ENCODE data around the gene CERS6. TPM values are rescaled to one million over a fixed set of nuclear protein-coding genes. Genes with fewer than 3 reads are reported as not detected.

CERS6 gene
- total RNA-seq, 1 experiment from 2014 or later, result 37.6 TPM

DNA sequence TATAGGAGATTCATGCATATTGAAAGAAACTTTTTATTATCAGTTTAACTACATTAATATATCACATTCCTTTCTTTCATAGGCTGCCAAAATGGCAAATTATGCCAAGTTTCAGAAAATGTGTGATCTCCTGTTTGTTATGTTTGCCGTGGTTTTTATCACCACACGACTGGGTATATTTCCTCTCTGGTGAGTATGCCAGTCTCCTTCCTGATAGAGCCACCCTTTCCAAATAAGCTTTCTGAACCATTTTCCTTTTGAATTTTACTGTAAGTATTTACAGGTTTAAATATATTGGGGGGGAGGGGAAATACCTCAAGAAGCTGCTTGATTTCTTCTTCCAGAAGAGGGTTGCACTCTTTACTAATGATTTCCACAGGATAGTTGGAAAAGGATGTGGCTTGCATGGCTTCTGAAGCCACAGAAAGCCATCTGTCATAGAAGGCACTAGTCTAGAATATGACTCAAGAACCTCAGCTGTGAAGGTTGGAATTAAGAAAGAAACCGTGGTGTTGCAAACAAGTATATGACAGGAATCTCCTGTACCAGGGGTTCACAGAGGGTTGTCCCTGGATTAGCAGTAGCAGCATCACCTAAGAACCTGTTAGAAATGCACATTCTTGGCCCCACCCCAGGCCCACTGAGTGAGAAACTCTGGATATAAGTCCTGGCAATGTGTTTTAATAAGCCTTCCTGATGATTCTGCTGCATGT is 261.9 kb downstream of the CERS6 start:
- Histone ChIP-seq H3K4me3 (no peak overlapping the region), H3K9me3 (replicated peaks) (no peaks in the 10 kb centered on the region), H3K27ac (no peak overlapping the region), H3K36me3 (peaks cover 13% of the 10 kb centered on the region), H3K4me1 (no peaks in the 10 kb centered on the region), H3K27me3 (no peaks in the 10 kb centered on the region)
- DNase-seq, result no peak

DNA sequence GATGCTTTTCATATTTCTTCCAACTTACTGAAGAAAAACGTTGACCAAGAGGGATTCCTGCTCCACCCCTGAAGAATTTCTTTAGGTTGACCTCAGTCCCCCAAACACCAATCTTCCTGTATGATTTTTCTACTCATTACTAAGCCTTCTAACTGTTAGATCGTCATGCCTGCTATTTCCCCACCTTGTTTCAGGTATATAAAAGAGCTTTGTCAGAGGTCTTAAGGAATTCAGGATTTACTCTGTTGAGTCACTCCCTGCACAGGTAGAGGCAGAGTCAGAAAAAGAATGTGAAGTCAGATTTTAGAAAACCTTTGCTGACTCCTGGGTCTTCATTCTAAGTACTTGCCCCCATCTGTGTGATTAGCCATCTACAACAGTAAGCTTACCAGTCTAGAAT is 262.6 kb downstream of the CERS6 start:
- no peaks in the 10 kb centered on the region for H3K27me3 ChIP-seq
- no peak overlapping the region for H3K4me3 ChIP-seq
- H3K36me3 ChIP-seq, result peaks cover 16% of the 10 kb centered on the region
- no peaks in the 10 kb centered on the region for H3K9me3 ChIP-seq (replicated peaks)
- H3K4me1 ChIP-seq, result no peaks in the 10 kb centered on the region
- no peak overlapping the region for H3K27ac ChIP-seq
- no peak for DNase-seq

DNA sequence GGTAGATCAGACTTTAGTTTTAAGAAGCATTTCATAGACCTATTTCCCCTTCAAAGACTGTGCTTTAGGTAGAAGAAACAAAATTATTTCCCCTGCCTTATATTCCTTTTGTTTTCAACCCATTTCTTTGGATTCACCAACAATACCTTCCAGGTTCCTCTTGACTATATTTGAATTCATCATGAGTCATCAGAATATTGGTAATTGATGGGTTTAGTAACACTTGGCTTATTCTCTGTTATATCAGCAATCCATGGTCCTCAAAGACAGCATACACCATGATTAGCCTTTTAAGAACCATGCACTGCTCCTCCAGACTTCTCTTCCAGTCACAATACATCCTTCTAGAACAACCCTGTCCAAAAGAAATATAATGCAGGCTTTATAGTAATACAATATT is 263.4 kb downstream of the CERS6 start:
- Histone ChIP-seq H3K4me3 (no peak overlapping the region), H3K27me3 (no peaks in the 10 kb centered on the region), H3K36me3 (peaks cover 16% of the 10 kb centered on the region), H3K4me1 (no peaks in the 10 kb centered on the region), H3K27ac (no peak overlapping the region), H3K9me3 (replicated peaks) (no peaks in the 10 kb centered on the region)
- DNase-seq, result no peak

DNA sequence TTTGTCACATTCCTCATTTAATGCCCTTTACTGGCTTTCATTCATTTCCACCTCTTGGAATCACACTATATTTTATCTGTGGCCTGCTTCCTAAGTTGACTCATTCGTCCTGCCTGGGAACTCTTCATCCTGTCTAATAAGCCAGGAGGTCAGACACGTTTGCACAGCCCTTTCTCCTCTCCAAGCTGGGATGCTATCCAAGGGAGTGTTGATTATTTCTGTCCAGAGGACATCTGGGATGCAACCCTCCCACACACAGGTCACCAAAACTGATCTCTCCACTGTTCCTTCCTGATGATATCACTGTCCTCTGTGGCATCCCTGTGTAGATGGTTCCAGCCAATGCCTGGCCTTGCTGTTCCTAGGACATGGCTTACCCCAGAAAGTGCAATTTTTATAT is 266.5 kb downstream of the CERS6 start:
- H3K27ac ChIP-seq, result no peak overlapping the region
- H3K4me3 ChIP-seq, result no peak overlapping the region
- H3K27me3 ChIP-seq, result no peaks in the 10 kb centered on the region
- H3K4me1 ChIP-seq, result no peaks in the 10 kb centered on the region
- DNase-seq, result no peak
- no peaks in the 10 kb centered on the region for H3K9me3 ChIP-seq (replicated peaks)
- H3K36me3 ChIP-seq, result peaks cover 16% of the 10 kb centered on the region

DNA sequence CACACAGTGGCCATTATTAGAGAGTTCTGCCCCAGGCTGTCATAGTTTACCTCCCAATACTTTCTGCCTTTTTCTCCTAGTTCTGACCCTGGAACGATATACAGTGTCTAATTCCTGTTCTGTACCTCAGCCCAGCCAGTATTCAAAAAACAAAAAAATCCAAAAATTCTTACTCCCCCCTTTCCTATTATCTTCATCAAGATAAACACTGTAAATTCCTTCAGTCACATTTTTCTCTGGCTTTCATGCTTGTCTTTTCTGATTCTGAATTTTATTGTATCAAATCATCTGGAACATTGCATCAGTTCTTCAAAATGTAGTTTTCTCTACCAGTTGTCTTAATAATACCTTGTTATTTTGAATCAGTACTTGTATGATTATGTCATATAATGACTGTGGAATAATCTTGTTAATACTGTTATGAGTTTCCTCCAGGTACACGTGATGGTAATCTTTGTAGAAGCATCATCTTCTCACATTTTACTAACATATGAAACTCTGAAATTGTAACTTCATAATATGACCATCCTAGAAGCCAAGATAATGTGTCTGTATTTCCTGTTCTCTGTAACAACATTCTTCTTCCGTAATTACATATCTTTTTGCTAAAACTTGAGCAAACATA is 267.3 kb downstream of the CERS6 start:
- no peak for DNase-seq
- H3K36me3 ChIP-seq, result peaks cover 16% of the 10 kb centered on the region
- H3K4me1 ChIP-seq, result no peaks in the 10 kb centered on the region
- H3K4me3 ChIP-seq, result no peak overlapping the region
- H3K9me3 ChIP-seq (replicated peaks), result no peaks in the 10 kb centered on the region
- H3K27ac ChIP-seq, result no peak overlapping the region
- no peaks in the 10 kb centered on the region for H3K27me3 ChIP-seq

DNA sequence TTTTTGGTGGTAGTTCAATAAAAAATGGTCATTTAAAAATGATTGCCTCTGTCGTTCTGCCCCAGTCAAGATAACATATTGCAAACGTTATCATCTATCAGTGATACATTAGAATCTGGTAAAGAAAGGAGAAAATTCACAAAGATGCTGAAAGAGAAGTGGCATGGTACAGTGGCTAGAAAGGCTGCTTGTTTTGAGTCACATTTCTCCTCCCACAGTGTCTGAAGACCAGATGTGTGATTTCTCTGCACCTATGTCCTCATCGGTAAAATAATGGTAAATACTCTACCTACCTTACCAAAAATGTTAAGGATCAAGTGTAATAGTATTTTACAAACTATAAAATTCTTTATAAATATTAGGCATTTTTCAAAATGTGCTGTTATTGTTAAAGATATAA is 270.3 kb downstream of the CERS6 start:
- no peaks in the 10 kb centered on the region for H3K9me3 ChIP-seq (replicated peaks)
- H3K4me3 ChIP-seq, result no peak overlapping the region
- H3K4me1 ChIP-seq, result no peaks in the 10 kb centered on the region
- H3K27me3 ChIP-seq, result no peaks in the 10 kb centered on the region
- peaks cover 5% of the 10 kb centered on the region; the same call in 1 of the 2 replicates for H3K36me3 ChIP-seq
- no peak for DNase-seq
- no peak overlapping the region for H3K27ac ChIP-seq

DNA sequence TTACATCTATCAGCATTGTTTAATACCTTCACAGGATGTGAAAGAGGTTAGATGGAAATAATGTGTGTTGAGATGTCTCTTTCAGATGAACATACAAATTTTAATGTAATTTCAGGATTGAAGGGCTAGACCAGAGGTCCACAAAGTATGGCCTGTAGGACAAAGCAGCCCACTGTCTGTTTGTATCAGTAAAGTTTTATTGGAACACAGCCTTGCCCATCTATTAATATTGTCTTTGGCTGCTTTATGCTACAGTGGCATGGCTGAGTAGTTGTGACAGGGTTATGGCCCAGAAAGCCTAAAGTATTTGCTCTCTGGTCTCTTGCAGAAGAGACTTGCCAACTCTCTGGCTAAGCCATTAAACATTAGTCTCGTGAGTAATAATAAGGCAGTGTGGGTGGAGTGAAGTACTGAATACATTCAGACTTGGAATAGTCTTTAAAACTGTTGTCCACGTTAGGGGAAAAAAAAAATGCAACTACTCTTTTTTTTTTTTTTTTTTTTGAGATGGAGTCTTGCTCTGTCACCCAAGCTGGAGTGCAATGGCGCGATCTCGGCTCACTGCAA is 271.9 kb downstream of the CERS6 start:
- no peaks in the 10 kb centered on the region for H3K9me3 ChIP-seq (replicated peaks)
- DNase-seq, result no peak
- H3K4me1 ChIP-seq, result no peaks in the 10 kb centered on the region
- H3K36me3 ChIP-seq, result peaks cover 2% of the 10 kb centered on the region; the same call in 1 of the 2 replicates
- H3K4me3 ChIP-seq, result no peak overlapping the region
- H3K27ac ChIP-seq, result no peak overlapping the region
- H3K27me3 ChIP-seq, result no peaks in the 10 kb centered on the region

DNA sequence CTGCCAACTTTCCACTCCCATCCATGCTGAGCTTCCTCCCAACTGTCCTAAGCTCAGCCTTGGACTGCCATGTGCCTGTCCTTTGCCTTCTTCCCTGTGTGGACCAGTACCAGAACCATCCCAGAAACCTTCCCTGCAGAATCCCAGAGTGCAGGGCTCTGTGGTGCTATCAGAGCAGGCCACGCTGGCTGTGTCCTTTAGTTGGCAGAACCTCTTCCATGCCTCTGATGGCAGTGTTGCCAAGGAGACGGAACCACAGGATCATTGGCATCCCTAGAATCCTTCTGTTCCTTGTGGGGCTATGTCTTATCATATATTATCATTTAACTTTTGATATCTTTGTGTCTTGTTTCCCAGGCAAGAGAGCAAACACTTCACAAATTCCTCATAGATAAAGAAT is 273.4 kb downstream of the CERS6 start:
- Histone ChIP-seq H3K4me3 (no peak overlapping the region), H3K27me3 (no peaks in the 10 kb centered on the region), H3K27ac (no peak overlapping the region), H3K9me3 (replicated peaks) (no peaks in the 10 kb centered on the region), H3K4me1 (no peaks in the 10 kb centered on the region), H3K36me3 (no peaks in the 10 kb centered on the region)
- no peak for DNase-seq

DNA sequence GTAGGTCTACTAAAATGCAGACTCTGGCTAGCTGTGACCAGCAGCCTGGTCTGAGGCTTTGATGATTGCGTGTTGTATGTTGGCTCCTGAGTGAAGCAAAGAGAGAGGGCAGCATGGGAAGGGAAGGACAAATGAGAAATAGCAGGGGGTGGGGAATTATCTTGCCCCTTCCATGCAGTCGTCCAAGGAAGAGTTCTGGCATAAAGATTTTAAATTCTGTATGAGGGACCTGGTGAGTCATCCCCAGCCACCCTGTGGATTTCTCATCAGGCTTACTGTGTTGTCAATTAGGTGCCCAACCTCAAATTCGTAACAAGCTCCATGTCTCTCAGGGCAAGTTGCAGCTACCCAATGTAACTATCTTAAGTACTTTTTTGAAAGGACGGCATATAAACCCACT is 274.3 kb downstream of the CERS6 start:
- no peak overlapping the region for H3K27ac ChIP-seq
- DNase-seq, result no peak
- H3K4me1 ChIP-seq, result no peaks in the 10 kb centered on the region
- H3K9me3 ChIP-seq (replicated peaks), result no peaks in the 10 kb centered on the region
- H3K27me3 ChIP-seq, result no peaks in the 10 kb centered on the region
- H3K4me3 ChIP-seq, result no peak overlapping the region
- H3K36me3 ChIP-seq, result no peaks in the 10 kb centered on the region

DNA sequence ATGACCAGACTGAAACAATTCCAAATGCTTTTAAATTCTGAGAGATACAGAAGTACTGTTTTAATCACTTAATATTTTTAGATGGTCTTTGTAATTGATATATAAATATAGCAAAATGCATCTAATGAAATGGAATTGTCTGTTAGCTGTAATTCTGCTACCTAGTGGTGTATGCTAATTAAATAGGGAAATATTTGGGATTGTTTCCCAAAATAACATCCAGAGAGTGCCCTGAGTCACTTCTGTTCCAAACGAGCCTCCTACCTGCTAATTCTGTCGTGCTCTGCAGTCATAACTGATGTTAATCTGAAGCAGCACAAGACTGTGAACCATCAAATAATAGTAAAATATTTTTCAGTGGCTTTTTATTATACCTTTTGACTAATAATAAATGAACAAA is 274.9 kb downstream of the CERS6 start:
- H3K36me3 ChIP-seq, result no peaks in the 10 kb centered on the region
- H3K4me1 ChIP-seq, result no peaks in the 10 kb centered on the region
- no peak for DNase-seq
- no peaks in the 10 kb centered on the region for H3K27me3 ChIP-seq
- no peak overlapping the region for H3K27ac ChIP-seq
- H3K9me3 ChIP-seq (replicated peaks), result no peaks in the 10 kb centered on the region
- H3K4me3 ChIP-seq, result no peak overlapping the region

DNA sequence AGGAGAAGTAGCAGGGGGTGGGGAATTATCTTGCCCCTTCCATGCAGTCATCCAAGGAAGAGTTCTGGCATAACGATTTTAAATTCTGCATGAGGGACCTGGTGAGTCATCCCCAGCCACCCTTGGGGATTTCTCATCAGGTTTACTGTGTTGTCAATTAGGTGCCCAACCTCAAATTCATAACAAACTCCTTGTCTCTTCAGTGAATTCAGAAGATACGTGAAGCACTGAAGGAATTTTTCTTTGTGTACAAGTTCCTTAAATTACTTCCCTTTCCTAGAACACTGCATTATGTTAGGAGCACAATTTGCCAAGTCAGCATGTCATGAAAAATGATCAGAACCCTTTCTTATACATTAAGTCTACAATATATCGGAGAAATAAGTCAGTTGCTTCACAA is 275.5 kb downstream of the CERS6 start:
- H3K4me3 ChIP-seq, result no peak overlapping the region
- H3K27ac ChIP-seq, result no peak overlapping the region
- H3K36me3 ChIP-seq, result no peaks in the 10 kb centered on the region
- no peak for DNase-seq
- no peaks in the 10 kb centered on the region for H3K27me3 ChIP-seq
- no peaks in the 10 kb centered on the region for H3K9me3 ChIP-seq (replicated peaks)
- no peaks in the 10 kb centered on the region for H3K4me1 ChIP-seq

DNA sequence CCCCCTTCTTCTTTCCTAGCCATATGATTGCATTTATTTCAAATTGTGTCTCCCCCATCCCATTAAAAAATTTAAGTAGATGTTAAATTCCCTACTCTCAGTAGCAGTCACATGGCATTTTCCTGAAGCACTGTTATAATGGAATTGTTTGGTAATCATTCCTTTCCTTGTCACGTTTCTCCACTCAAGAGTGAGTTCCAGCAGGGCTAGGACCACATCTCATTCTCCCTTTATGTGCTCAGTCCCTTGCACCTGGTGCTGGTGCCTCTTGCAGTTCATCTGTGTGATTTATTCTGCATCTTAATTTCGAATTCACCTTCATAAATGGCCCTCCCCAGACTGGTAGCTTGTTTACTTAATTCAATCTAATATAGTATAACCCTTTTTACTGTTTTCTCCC is 276.0 kb downstream of the CERS6 start:
- Histone ChIP-seq H3K27me3 (no peaks in the 10 kb centered on the region), H3K27ac (no peak overlapping the region), H3K4me3 (no peak overlapping the region), H3K9me3 (replicated peaks) (no peaks in the 10 kb centered on the region), H3K4me1 (no peaks in the 10 kb centered on the region), H3K36me3 (no peaks in the 10 kb centered on the region)
- DNase-seq, result no peak

DNA sequence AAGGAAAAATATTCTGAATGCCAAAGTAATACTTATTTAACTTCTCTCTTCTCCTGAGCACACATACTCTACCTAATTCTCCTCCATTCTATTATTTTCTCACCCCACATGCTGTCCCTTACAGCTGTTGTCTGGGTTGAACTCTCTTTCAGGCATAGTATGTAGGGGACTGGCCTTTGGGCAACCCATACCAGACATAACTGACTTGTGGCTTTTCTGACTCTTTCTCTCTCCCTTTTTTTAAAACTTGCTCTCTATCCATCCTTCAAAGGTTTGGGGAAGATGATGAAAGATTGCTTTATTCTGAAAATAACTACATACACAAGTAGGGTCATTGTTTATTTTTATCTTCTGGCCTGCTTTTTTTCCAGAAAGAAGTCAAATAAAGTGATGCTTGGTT is 276.4 kb downstream of the CERS6 start:
- no peaks in the 10 kb centered on the region for H3K36me3 ChIP-seq
- H3K27me3 ChIP-seq, result no peaks in the 10 kb centered on the region
- no peaks in the 10 kb centered on the region for H3K9me3 ChIP-seq (replicated peaks)
- DNase-seq, result no peak
- H3K4me3 ChIP-seq, result no peak overlapping the region
- no peak overlapping the region for H3K27ac ChIP-seq
- no peaks in the 10 kb centered on the region for H3K4me1 ChIP-seq

DNA sequence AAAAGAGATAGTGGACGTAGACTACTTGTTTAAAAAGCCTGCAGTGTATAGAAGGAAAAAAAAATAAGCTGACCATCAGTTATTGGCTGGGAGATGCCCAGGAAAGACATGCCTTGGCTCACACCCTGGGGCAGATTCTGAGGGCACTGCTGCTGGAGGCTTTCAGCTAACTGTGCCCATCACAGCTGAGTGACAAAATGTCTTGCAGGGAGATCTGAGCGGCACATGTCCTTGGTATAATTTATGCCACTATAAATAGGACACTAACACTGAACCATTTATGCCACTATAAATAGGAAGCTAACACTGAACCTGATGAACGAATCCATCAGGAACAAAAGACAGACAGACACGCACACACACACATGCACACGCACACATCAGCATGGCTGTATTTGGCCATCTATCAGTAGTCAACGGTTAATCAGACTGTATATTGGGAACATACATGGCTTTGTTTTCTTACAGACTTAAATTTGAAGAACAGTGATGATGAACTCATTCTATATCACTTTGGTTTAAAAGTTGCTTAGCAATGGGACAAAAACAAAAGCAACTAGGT is 278.2 kb downstream of the CERS6 start:
- DNase-seq, result no peak
- Histone ChIP-seq H3K36me3 (no peaks in the 10 kb centered on the region), H3K9me3 (replicated peaks) (no peaks in the 10 kb centered on the region), H3K27me3 (no peaks in the 10 kb centered on the region), H3K4me1 (no peaks in the 10 kb centered on the region), H3K4me3 (no peak overlapping the region), H3K27ac (no peak overlapping the region)

DNA sequence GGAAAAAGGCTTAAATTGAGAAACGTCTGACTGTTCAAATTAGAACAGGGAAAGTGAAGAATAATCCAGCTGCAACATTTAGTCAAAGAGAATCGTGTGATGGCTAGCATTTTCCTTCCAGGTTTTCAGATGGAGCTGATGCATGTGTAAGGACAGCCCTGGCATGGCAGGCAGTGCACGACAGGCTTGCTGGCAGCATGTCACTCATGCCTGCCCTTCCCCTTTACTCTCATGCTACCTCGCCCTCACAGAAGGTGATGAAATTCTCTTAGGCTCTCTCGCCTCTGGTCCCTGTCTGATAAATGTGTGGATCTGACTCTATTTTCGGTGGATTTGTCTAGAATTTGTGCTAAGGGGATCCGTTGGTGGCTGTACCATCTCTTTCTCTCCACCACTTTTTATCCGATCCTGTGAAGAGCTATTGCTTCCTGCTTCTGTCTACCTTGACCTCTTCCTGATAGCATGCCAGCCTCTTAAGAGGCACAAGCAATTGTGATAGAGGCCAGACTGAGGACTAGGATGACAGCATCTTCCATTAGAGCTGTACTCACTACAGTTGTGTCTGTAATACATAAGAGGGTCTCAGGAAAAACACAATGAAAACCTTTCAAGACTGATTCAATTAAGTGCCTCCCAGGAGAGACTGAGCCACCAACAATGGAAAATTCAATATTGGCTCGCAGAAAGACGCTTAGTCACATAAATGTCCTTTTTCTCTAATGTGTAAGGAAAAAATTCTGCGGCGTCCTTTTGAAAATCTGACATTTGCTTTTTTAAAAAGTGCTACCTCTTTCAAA is 280.8 kb downstream of the CERS6 start:
- DNase-seq, result no peak

More for the DNA sequence above, 280.8 kb downstream of the CERS6 start:
- H3K36me3 ChIP-seq, result no peaks in the 10 kb centered on the region
- no peaks in the 10 kb centered on the region for H3K27me3 ChIP-seq
- no peaks in the 10 kb centered on the region for H3K9me3 ChIP-seq (replicated peaks)
- H3K27ac ChIP-seq, result no peak overlapping the region
- no peaks in the 10 kb centered on the region for H3K4me1 ChIP-seq
- no peak overlapping the region for H3K4me3 ChIP-seq

Measured in SJCRH30 (cell line).